Measurements from ENCODE around the gene CADM1.
A peak's percentile ranks its signal among the peaks of the same experiment; 100 is the strongest.

CADM1 gene

DNA sequence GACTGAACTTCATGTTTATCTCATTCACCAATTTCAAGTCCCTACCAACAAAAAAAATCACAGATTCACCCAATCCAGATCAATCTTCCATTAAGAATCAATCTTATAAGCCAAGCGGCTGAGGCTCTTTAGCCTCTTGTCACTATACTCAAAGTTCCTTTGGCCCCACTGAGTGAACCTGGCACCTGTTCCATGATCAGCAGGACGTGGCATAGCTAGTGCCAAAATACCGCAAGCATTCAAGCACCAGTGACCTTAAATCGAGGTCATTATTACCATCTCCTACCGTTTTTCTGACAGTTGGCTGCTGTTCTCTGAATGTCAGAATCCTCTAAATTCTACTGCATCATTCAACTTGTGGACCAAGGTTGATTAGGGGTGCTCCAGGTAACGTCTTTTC lies 141.2 kb downstream of the CADM1 start:
- no peak overlapping the region for H3K4me3 ChIP-seq (ENCODE audit: low read depth, low read length)
- DNase-seq (ENCODE audit: low read depth), result no peak
- TF ChIP-seq, protein P1, sequence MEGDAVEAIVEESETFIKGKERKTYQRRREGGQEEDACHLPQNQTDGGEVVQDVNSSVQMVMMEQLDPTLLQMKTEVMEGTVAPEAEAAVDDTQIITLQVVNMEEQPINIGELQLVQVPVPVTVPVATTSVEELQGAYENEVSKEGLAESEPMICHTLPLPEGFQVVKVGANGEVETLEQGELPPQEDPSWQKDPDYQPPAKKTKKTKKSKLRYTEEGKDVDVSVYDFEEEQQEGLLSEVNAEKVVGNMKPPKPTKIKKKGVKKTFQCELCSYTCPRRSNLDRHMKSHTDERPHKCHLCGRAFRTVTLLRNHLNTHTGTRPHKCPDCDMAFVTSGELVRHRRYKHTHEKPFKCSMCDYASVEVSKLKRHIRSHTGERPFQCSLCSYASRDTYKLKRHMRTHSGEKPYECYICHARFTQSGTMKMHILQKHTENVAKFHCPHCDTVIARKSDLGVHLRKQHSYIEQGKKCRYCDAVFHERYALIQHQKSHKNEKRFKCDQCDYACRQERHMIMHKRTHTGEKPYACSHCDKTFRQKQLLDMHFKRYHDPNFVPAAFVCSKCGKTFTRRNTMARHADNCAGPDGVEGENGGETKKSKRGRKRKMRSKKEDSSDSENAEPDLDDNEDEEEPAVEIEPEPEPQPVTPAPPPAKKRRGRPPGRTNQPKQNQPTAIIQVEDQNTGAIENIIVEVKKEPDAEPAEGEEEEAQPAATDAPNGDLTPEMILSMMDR (IDR thresholded peaks at IDR 0.05; ENCODE audit: control insufficient read depth, extremely low read depth, insufficient read depth), result no peak

DNA sequence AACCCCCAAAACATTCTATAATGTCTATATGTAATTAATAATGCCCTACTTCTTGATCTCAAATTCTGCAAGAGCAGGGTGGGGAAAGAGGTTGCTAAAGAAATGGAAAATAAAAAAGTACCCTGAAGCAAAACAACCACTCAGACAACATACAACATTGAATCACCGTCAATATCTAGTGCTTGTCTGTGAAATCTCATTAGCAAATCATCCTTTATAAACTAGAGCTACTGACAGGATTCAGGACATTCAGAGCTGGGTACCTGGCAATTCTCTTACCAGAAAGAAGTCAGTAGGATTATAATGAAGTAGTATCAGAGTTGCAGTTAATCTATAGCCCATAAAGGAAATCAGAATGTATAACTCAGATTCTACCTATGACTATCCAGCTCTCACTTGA lies 143.2 kb downstream of the CADM1 start:
- no peak for DNase-seq (ENCODE audit: low read depth)
- no peak overlapping the region for H3K4me3 ChIP-seq (ENCODE audit: low read depth, low read length)
- TF ChIP-seq, protein P1 (IDR thresholded peaks at IDR 0.05; ENCODE audit: control insufficient read depth, extremely low read depth, insufficient read depth), result no peak

DNA sequence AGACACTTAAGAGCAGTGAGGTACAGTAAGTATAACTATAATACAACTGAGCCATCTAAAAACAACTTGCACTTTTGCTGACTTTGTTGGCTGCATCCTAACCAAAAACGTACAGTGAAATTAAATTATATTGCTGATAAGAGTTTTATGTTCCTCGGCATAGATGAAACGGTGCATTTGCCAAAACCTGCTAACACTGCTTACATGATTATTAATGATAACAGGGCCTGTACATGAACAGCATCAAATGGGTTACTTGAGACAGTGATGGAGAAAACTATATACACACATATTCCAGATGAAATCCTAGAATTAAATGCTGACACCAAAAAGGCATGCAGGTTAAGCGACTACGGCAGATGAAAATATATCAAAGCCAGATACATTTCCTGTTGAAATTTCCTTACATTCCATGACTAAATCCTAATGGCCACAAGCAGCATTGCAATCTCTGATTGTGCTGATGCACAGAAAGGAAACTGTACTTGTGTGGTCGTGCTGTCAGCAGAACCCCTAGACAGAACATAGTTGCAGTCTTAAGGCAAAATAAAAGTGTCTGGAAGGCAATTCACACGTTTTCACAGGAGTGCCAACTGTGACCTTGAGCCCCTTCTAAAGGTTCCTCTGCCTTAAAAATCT lies 143.9 kb downstream of the CADM1 start:
- TF ChIP-seq, protein P1 (IDR thresholded peaks at IDR 0.05; ENCODE audit: control insufficient read depth, extremely low read depth, insufficient read depth), result no peak
- DNase-seq (ENCODE audit: low read depth), result no peak
- H3K4me3 ChIP-seq (ENCODE audit: low read depth, low read length), result no peak overlapping the region

DNA sequence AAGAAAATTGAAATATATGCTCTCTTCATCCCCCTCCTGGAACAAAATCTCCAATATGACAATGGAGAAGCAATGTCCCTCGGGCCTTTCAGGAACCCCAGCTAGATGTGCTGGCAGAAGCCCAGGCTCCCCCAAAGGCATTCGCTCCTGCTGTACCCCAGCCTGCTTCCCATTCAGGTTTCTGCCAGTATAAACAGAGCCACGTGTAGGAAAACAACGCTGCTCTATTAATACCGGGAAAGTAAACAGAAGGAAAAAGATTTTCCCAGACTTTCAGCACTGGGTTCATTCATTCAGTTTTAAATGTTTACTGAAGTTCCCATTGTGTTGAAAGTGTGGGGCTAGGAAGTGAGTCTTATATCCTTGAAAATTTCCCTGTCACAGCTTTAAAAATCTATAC lies 147.1 kb downstream of the CADM1 start:
- peak; percentile 27 for DNase-seq (ENCODE audit: low read depth)
- no peak overlapping the region for H3K4me3 ChIP-seq (ENCODE audit: low read depth, low read length)
- TF ChIP-seq, protein P1 (IDR thresholded peaks at IDR 0.05; ENCODE audit: control insufficient read depth, extremely low read depth, insufficient read depth), result no peak

DNA sequence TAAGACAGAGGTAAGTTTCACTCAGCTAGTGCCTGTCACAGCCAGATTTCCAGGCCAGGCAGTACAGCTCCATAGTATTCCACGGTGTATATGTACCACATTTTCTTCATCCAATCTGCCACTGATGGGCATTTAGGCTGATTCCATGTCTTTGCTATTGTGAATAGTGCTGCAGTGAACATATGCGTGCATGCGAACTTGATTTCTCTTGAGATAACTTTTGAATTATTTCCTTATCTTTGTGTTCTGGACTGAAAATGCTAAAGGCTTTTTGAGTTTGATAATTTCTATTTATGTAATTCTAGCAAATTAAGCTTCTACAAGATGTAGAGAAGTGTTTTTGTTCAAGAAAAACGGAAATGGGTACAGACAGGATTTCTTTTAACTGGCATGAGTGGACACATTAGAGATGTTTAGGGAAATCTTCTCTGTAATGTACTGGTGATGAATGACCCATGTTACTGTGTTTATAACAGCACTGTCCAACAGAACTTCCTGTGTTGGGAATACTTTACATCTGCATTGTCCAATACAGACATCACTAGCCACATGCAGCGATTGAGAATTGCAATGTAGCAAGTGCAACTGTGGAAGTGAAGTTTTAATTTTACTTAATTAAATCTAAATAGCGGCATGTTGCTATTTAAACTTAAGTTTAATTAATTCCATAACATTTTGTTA lies 151.3 kb downstream of the CADM1 start:
- H3K4me3 ChIP-seq (ENCODE audit: low read depth, low read length), result no peak overlapping the region
- TF ChIP-seq, protein P1 (IDR thresholded peaks at IDR 0.05; ENCODE audit: control insufficient read depth, extremely low read depth, insufficient read depth), result no peak
- DNase-seq (ENCODE audit: low read depth), result no peak

DNA sequence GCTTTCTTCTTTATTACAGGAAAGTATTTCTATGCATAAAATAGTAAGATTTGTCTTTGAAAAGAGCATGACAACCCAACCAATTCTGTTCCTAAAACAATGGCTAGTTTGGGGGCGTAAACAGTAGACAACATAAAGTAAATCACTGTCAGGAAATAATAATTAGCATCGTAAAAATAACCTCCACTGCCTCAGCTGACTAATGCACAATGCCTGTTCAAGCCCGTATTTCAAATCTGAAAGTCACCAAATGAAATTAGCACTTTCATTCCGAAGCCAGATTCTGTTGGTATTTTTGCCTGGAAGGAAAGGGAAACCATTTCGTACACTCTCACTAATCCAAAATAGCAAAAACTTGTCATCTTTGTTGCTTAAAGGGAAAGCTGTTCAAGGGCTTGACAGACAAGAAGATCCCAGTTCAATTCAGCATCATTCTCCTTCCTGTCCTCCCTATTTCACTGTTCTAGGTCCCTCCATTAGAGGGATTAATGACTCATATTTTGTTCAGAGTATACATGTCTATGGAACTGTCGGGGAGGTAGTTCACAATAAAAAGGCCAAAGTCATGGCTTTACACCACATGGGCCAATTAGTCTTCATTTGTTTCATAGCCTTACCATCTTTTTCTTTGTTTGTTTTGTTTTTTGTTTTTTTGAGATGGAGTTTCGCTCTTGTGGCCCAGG lies 154.7 kb downstream of the CADM1 start:
- TF ChIP-seq, protein P1 (IDR thresholded peaks at IDR 0.05; ENCODE audit: control insufficient read depth, extremely low read depth, insufficient read depth), result no peak
- no peak overlapping the region for H3K4me3 ChIP-seq (ENCODE audit: low read depth, low read length)
- no peak for DNase-seq (ENCODE audit: low read depth)

Data from LNCaP clone FGC (cell line).